IMR-90 (cell line): ENCODE data around the gene SMYD1. TPM values are rescaled to one million over a fixed set of nuclear protein-coding genes. Genes with fewer than 3 reads are reported as not detected.

Source experiments
- ATAC-seq: fragments of 200-7000 bp; cut with Tn5 transposase; 2 replicates; pipeline ENCODE4 v1.9.1; 2020; ENCODE audit warnings: low read depth, mild to moderate bottlenecking, moderate library complexity
- BruUV-seq: library from RNA; stranded (reverse); fragments of 400-500 nt; replicated peaks from 2 replicates; lab custom pipeline; 2021; lab: Mats Ljungman, UMichigan
- CTCF ChIA-PET: fragments of 300-600 bp; formaldehyde crosslinking; extraction: SDS; loops from one replicate; lab custom pipeline; 2021; ENCODE audit warnings: antibody characterized with exemption; lab: Yijun Ruan, JAX
- POLR2A ChIA-PET: fragments of 300-600 bp; sonication (Branson Sonifier 250); formaldehyde crosslinking; loops from one replicate; lab custom pipeline; 2022; ENCODE audit warnings: antibody characterized with exemption; ENCODE audit not compliant: unreplicated experiment; lab: Charles Lee
- DNase-seq: peaks from one replicate; pipeline ENCODE4 v3.0.0; 2013
- H2AFZ ChIP-seq: replicated peaks from 2 replicates; pipeline ENCODE3; 2013; ENCODE audit warnings: low read length, mild to moderate bottlenecking; ENCODE audit not compliant: poor library complexity
- H2AK5ac ChIP-seq: 2 replicates; pipeline ENCODE4 v1.6.1; 2013; ENCODE audit warnings: low read depth, low read length, inconsistent platforms
- H2AK9ac ChIP-seq: replicated peaks from 2 replicates; pipeline ENCODE3; 2013; ENCODE audit warnings: mild to moderate bottlenecking, low read depth, low read length, moderate library complexity; ENCODE audit not compliant: poor library complexity
- H2BK120ac ChIP-seq: 2 replicates; pipeline ENCODE4 v1.6.1; 2013; ENCODE audit warnings: low read depth, low read length, inconsistent platforms
- H2BK15ac ChIP-seq: 3 replicates; pipeline ENCODE4 v1.6.1; 2013; ENCODE audit warnings: low read depth, low read length, inconsistent platforms
- H2BK20ac ChIP-seq: 2 replicates; pipeline ENCODE4 v1.6.1; 2013; ENCODE audit warnings: low read depth, mild to moderate bottlenecking, inconsistent platforms, low read length, moderate library complexity
- H2BK5ac ChIP-seq: 2 replicates; pipeline ENCODE4 v1.6.1; 2013; ENCODE audit warnings: mild to moderate bottlenecking, low read depth, low read length, inconsistent platforms; ENCODE audit not compliant: poor library complexity, severe bottlenecking
- H3K14ac ChIP-seq: replicated peaks from 2 replicates; pipeline ENCODE4 v1.6.1; 2013; ENCODE audit warnings: low read depth, low read length, inconsistent platforms
- H3K18ac ChIP-seq: 2 replicates; pipeline ENCODE4 v1.6.1; 2013; ENCODE audit warnings: low read depth, low read length, control low read depth
- H3K23ac ChIP-seq: 2 replicates; pipeline ENCODE4 v1.6.1; 2013; ENCODE audit warnings: low read depth, low read length, inconsistent platforms
- H3K27ac ChIP-seq: 2 replicates; pipeline ENCODE4 v1.5.1; 2013; ENCODE audit warnings: mild to moderate bottlenecking, control low read depth, low read length; ENCODE audit not compliant: insufficient read depth
- H3K27me3 ChIP-seq: 2 replicates; pipeline ENCODE4 v1.6.1; 2013; ENCODE audit warnings: low read length; ENCODE audit not compliant: control insufficient read depth, insufficient read depth
- H3K36me3 ChIP-seq: 2 replicates; pipeline ENCODE4 v1.6.1; 2013; ENCODE audit warnings: low read length, mixed read lengths; ENCODE audit not compliant: control insufficient read depth, insufficient read depth
- H3K4ac ChIP-seq: 2 replicates; pipeline ENCODE4 v1.6.1; 2013; ENCODE audit warnings: low read depth, low read length, inconsistent platforms
- H3K4me1 ChIP-seq: 2 replicates; pipeline ENCODE4 v1.6.1; 2013; ENCODE audit warnings: low read length, mixed read lengths; ENCODE audit not compliant: control insufficient read depth, insufficient read depth
- H3K4me2 ChIP-seq: 2 replicates; pipeline ENCODE4 v1.6.1; 2013; ENCODE audit warnings: low read depth, mild to moderate bottlenecking, control low read depth, low read length, moderate library complexity
- H3K4me3 ChIP-seq: 2 replicates; pipeline ENCODE4 v1.5.1; 2013; ENCODE audit warnings: low read depth, mild to moderate bottlenecking, control low read depth, low read length, moderate library complexity; ENCODE audit not compliant: insufficient read depth
- H3K56ac ChIP-seq: 2 replicates; pipeline ENCODE4 v1.6.1; 2013; ENCODE audit warnings: low read length, inconsistent platforms; ENCODE audit not compliant: insufficient read depth; ENCODE audit errors: extremely low read depth
- H3K79me1 ChIP-seq, 2 experiments: 2 replicates each; pipeline ENCODE4 v1.6.1; 2013; ENCODE audit warnings: low read length in 2 of 2, inconsistent platforms in 1 of 2, low read depth in 1 of 2
- H3K9ac ChIP-seq: 2 replicates; pipeline ENCODE4 v1.6.1; 2013; ENCODE audit warnings: low read depth, low read length, control low read depth
- H3K9me1 ChIP-seq: 2 replicates; pipeline ENCODE4 v1.6.1; 2013; ENCODE audit warnings: low read length, inconsistent platforms; ENCODE audit not compliant: insufficient read depth
- H3K9me3 ChIP-seq: 2 replicates; pipeline ENCODE4 v1.6.1; 2013; ENCODE audit warnings: low read length; ENCODE audit not compliant: control insufficient read depth, insufficient read depth
- H4K20me1 ChIP-seq: 2 replicates; pipeline ENCODE4 v1.6.1; 2013; ENCODE audit warnings: low read length, inconsistent platforms; ENCODE audit not compliant: insufficient read depth
- H4K5ac ChIP-seq: 2 replicates; pipeline ENCODE4 v1.6.1; 2013; ENCODE audit warnings: mild to moderate bottlenecking, low read depth, low read length, control low read depth
- H4K8ac ChIP-seq, 2 experiments: 2 replicates each; pipeline ENCODE4 v1.6.1; 2013; ENCODE audit warnings: low read depth in 2 of 2, low read length in 2 of 2, control low read depth in 1 of 2, inconsistent platforms in 1 of 2
- H4K91ac ChIP-seq: 2 replicates; pipeline ENCODE4 v1.6.1; 2013; ENCODE audit warnings: low read depth, low read length, inconsistent platforms; ENCODE audit not compliant: insufficient read depth
- CEBPB ChIP-seq: IDR thresholded peaks from 2 replicates; pipeline ENCODE4 v1.6.1; 2012; ENCODE audit warnings: low read depth, low read length, improper control_type of control experiment
- CHD1 ChIP-seq: IDR thresholded peaks from 2 replicates; pipeline ENCODE4 v1.6.1; 2012; ENCODE audit warnings: low read depth, low read length, improper control_type of control experiment
- ELK1 ChIP-seq: fragments of 150-350 bp; IDR thresholded peaks from 2 replicates; pipeline ENCODE4 v1.6.1; 2016; ENCODE audit warnings: low read depth, mild to moderate bottlenecking, low read length, moderate library complexity, borderline replicate concordance
- FOS ChIP-seq: fragments of 150-350 bp; IDR thresholded peaks from 2 replicates; pipeline ENCODE4 v1.6.1; 2016; ENCODE audit warnings: low read depth, low read length
- MAFK ChIP-seq: IDR thresholded peaks from 2 replicates; pipeline ENCODE4 v1.6.1; 2012; ENCODE audit warnings: low read depth, low read length, improper control_type of control experiment
- MAZ ChIP-seq: IDR thresholded peaks from 2 replicates; pipeline ENCODE4 v1.6.1; 2012; ENCODE audit warnings: low read depth, mild to moderate bottlenecking, low read length, improper control_type of control experiment, moderate library complexity, borderline replicate concordance
- MXI1 ChIP-seq: IDR thresholded peaks from 2 replicates; pipeline ENCODE4 v1.6.1; 2012; ENCODE audit warnings: low read depth, mild to moderate bottlenecking, low read length, moderate library complexity, borderline replicate concordance
- NFE2L2 ChIP-seq: fragments of 150-350 bp; IDR thresholded peaks from 2 replicates; pipeline ENCODE4 v1.6.1; 2016; ENCODE audit warnings: low read depth, mild to moderate bottlenecking, low read length
- POLR2A ChIP-seq: IDR thresholded peaks from 2 replicates; pipeline ENCODE4 v1.6.1; 2012; ENCODE audit warnings: mild to moderate bottlenecking, low read depth, low read length
- RCOR1 ChIP-seq: IDR thresholded peaks from 2 replicates; pipeline ENCODE4 v1.6.1; 2012; ENCODE audit warnings: mild to moderate bottlenecking, low read length, improper control_type of control experiment; ENCODE audit not compliant: insufficient replicate concordance
- RFX5 ChIP-seq: IDR thresholded peaks from 2 replicates; pipeline ENCODE4 v1.8.0; 2012; ENCODE audit warnings: low read depth, mild to moderate bottlenecking, low read length, moderate library complexity
- SMC3 ChIP-seq: fragments of 150-350 bp; IDR thresholded peaks from 2 replicates; pipeline ENCODE4 v1.6.1; 2016; ENCODE audit warnings: low read depth, mild to moderate bottlenecking, antibody characterized with exemption, low read length, moderate library complexity
- USF2 ChIP-seq: fragments of 150-350 bp; IDR thresholded peaks from 2 replicates; pipeline ENCODE4 v1.6.1; 2017; ENCODE audit warnings: mild to moderate bottlenecking, antibody characterized with exemption, low read length, low read depth
- WGBS, 2 experiments: methylation state at CpG; one replicate each; pipeline versions ENCODE4 v1.1.5 to v1.1.7; 2013; ENCODE audit warnings: missing lambda C conversion rate in 2 of 2; ENCODE audit not compliant: insufficient read length in 1 of 2; ENCODE audit errors: extremely low coverage in 2 of 2; 5-methylcytosine and 5-hydroxymethylcytosine counted together
- dilution Hi-C: fragments of 300-500 bp; cut with HindIII; formaldehyde crosslinking; loops from one replicate; pipeline ENCODE4 v1.14.3; 2018; ENCODE audit warnings: low sequenced_read_pairs; ENCODE audit not compliant: unreplicated experiment
- in situ Hi-C: fragments of 300-500 bp; cut with MboI; formaldehyde crosslinking; loops from 3 replicates; pipeline ENCODE4 v1.14.3; 2019; ENCODE audit warnings: low sequenced_read_pairs, inconsistent platforms, mixed read lengths
- intact Hi-C: fragments of 100-400 bp; cut with micrococcal nuclease; formaldehyde crosslinking; loops from 2 replicates; pipeline ENCODE4 v1.10.0; 2022
- polyA plus RNA-seq, 3 experiments: library from polyadenylated mRNA; depleted of rRNA; stranded (reverse); fragments of >200 nt; gene quantifications; 2 replicates each; pipeline ENCODE4 v1.2.3, GENCODE V29; 2012; ENCODE audit warnings: low replicate concordance in 1 of 3
- total RNA-seq: library from RNA; depleted of rRNA; stranded (reverse); fragments of >200 nt; gene quantifications from 2 replicates; pipeline ENCODE4 v1.2.3, GENCODE V29; 2012
- TF ChIP-seq, protein P1 (sequence below): conservative IDR thresholded peaks from 2 replicates; pipeline ENCODE4 v1.5.1; 2012; ENCODE audit warnings: mild to moderate bottlenecking, low read depth, low read length, improper control_type of control experiment

The SMYD1 gene
- total and polyA plus RNA-seq, 2 of the 4 experiments (the other 2 are of a cell fraction): not detected

DNA sequence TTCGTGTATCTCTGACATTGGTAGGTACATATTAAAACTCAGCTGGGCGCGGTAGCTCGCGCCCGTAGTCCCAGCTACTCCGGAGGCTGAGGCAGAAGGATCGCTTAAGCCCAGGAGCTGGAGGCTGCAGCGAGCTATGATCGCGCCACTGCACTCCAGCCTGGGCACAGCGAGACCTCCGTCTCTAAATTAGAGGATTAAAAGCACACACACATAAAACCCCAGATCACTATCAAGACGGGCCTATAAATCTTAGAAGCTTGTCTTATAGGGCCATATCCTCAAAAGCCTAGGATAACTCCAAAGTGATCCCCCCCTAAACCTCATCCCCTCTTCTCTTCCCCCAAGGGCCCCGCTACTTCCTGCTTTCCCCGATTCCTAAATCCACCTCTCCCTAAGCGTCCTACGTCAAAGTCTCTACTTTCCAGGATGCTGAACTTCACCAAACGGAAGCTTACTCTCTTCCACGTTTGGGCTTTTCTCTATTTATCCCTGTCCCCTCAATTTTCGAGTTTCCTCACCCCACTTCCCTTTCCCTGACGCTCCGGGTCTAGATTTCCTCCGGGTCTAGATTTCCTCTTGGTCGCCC lies 12.7 kb upstream of the SMYD1 start:
- Histone ChIP-seq H3K4me3 (peak overlapping the region; percentile 95), H3K23ac (peak overlapping the region; percentile 99), H3K4me1 (peaks cover 11% of the 10 kb centered on the region), H2BK15ac (no peak overlapping the region), H2AK5ac (peak overlapping the region; percentile 81), H3K79me1 (peaks cover 24 to 46% of the 10 kb centered on the region in 2 experiments), H4K5ac (peak overlapping the region; percentile 53), H2AK9ac (peak overlapping the region; percentile 84), H3K27ac (peak overlapping the region; percentile 88), H2BK20ac (no peak overlapping the region), H2AFZ (peak overlapping the region; percentile 90), H3K4ac (peak overlapping the region; percentile 92), H4K8ac (peak overlapping the region; percentile 96 to 98), H3K14ac (peak overlapping the region; percentile 98), H2BK120ac (peak overlapping the region; percentile 41), H3K18ac (peak overlapping the region; percentile 75), H3K27me3 (no peaks in the 10 kb centered on the region), H2BK5ac (peak overlapping the region; percentile 71), H3K56ac (peak overlapping the region; percentile 95), H3K9me3 (no peaks in the 10 kb centered on the region), H3K36me3 (no peaks in the 10 kb centered on the region; the same call in 1 of the 2 replicates), H3K9ac (peak overlapping the region; percentile 98), H3K9me1 (peaks cover 13% of the 10 kb centered on the region), H4K91ac (peak overlapping the region; percentile 95), H3K4me2 (peak overlapping the region; percentile 98), H4K20me1 (no peaks in the 10 kb centered on the region; the same call in 1 of the 2 replicates)
- in situ Hi-C loops: loop anchor here (25.0 kb wide), 1 partner anchor 607 kb away; no protein-coding TSS in a partner anchor
- 35% methylated on average over 23 of the region's 25 CpGs; no CpG with 5 or more reads in 1 of the 2 experiments for WGBS, 2 experiments
- POLR2A ChIA-PET: no interaction called here
- peak; percentile 34 for DNase-seq
- peak; percentile 11 for ATAC-seq
- dilution Hi-C loops: no loop called here
- CTCF ChIA-PET: no interaction called here
- no peak for TF ChIP-seq RCOR1
- TF ChIP-seq ELK1: no peak
- no peak for TF ChIP-seq SMC3
- no peak for TF ChIP-seq RFX5
- TF ChIP-seq, protein P1, sequence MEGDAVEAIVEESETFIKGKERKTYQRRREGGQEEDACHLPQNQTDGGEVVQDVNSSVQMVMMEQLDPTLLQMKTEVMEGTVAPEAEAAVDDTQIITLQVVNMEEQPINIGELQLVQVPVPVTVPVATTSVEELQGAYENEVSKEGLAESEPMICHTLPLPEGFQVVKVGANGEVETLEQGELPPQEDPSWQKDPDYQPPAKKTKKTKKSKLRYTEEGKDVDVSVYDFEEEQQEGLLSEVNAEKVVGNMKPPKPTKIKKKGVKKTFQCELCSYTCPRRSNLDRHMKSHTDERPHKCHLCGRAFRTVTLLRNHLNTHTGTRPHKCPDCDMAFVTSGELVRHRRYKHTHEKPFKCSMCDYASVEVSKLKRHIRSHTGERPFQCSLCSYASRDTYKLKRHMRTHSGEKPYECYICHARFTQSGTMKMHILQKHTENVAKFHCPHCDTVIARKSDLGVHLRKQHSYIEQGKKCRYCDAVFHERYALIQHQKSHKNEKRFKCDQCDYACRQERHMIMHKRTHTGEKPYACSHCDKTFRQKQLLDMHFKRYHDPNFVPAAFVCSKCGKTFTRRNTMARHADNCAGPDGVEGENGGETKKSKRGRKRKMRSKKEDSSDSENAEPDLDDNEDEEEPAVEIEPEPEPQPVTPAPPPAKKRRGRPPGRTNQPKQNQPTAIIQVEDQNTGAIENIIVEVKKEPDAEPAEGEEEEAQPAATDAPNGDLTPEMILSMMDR: no peak
- no peak for TF ChIP-seq CHD1
- TF ChIP-seq POLR2A: no peak
- no peak for TF ChIP-seq USF2
- TF ChIP-seq NFE2L2: no peak
- TF ChIP-seq MAZ: no peak
- TF ChIP-seq MAFK: no peak
- TF ChIP-seq MXI1: no peak
- no peak for TF ChIP-seq CEBPB
- TF ChIP-seq FOS: no peak
- BruUV-seq: no TSS peak
- intact Hi-C loops: loop anchor here (1.0 kb wide), 1 partner anchor 17 kb away; no protein-coding TSS in a partner anchor
